Adipose tissue (tissue), 3 donors: ENCODE measurements around the gene STAT3. TPM values are rescaled to one million over a fixed set of nuclear protein-coding genes. Genes with fewer than 3 reads are reported as not detected.
"Not testable (repeated sequence)": the region's sequence is repeated elsewhere in the genome, so short reads cannot be mapped to it uniquely, and the experiment has no call there.

ENCODE experiments used
- H3K27ac ChIP-seq: one replicate; pipeline ENCODE4 v1.5.1; 2013; ENCODE audit warnings: low read depth, low read length
- WGBS, 3 donors: extraction: QIAGEN DNeasy Blood & Tissue Kit; methylation state at CpG; one replicate each; pipeline ENCODE4 v1.1.7; 2013; 5-methylcytosine and 5-hydroxymethylcytosine counted together
- polyA plus RNA-seq, 3 donors: library from polyadenylated mRNA; stranded (reverse); fragments of 200-250 nt; gene quantifications; one replicate each; pipeline ENCODE4 v1.2.3, GENCODE V29; 2013
- donor health status: healthy with polysubstance abuse.
- donor health status: Bipolar disorder and iron deficiency.
- donor health status: healthy.

The STAT3 gene
- polyA plus RNA-seq, 3 donors, result 60.7 to 204 (median 92.9) TPM

DNA sequence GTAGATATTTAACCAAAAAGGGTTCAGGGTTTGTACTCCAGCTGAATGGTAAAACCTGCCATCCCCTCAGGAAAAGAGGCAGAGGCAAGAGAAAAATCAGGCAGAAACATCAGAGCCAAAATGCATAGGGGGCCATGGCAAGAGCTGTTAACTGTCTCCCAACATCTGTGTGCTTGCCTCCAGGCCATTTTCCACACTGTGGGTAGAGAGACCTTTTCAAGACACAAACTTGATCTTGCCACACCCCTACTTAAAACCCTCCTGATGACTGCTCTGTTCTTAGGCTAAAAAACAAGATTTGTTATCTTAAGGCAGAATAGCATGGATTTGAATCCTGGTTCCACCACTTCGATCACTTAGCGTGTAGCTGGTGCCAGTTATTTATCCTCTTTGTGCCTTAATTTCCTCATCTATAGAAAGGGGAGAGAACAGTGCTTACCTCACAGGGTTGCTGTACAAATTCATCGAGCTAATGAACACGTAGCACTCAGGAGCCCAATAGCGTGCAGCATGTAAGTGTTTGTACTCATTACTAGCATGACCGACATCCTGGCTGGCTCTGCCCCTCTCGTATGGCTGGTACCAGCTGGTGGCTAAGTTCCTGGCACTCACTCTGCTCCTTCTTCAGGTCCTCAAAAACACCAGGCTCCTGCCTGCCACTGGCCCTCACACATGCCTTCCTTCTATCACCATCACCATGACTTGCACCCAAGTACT, 25.8 kb downstream of the STAT3 start:
- 85 to 88% (median 86%) methylated on average over 7 of the region's 7 CpGs for WGBS, 3 donors

DNA sequence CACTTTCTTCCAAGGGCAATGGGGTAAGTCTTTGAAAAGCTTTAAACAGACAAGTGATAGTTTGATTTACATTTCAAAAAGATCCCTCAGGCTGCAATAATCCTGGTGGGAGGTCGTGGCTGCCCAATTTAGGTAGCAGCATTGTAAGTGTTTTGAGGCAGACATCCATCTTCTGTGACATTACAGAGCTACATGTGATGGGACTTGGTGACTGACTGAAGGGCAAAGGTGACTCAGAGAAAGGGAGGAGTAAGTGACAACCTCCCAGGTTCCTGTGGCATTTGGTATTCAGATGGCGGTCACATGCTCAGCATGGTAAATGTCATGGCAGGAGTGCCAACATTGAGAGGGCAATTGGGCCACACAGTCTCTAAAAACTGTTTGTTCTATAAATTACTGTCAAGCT, 26.5 kb downstream of the STAT3 start:
- H3K27ac ChIP-seq, result no peak overlapping the region

More for the DNA sequence above, 25.8 kb downstream of the STAT3 start:
- no peak overlapping the region for H3K27ac ChIP-seq

DNA sequence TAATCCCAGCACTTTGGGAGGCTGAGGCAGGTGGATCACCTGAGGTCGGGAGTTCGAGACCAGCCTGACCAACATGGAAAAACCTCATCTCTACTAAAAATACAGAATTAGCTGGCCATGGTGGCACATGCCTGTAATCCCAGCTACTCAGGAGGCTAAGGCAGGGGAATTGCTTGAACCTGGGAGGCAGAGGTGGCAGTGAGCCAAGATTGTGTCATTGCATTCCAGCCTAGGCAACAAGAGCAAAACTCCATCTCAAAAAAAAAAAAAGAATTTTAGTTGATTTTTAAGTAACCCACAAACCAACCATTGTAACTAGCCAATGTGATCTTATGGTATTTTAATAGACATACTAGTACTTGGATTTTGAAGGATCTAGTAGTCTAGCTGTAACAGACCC, 27.9 kb downstream of the STAT3 start:
- WGBS, 3 donors, result 94 to 100% (median 94%) methylated on average over 2 of the region's 2 CpGs
- not testable (repeated sequence) for H3K27ac ChIP-seq

More for the DNA sequence above, 26.5 kb downstream of the STAT3 start:
- WGBS, 3 donors, result 50 to 68% (median 57%) methylated on average over 2 of the region's 2 CpGs

DNA sequence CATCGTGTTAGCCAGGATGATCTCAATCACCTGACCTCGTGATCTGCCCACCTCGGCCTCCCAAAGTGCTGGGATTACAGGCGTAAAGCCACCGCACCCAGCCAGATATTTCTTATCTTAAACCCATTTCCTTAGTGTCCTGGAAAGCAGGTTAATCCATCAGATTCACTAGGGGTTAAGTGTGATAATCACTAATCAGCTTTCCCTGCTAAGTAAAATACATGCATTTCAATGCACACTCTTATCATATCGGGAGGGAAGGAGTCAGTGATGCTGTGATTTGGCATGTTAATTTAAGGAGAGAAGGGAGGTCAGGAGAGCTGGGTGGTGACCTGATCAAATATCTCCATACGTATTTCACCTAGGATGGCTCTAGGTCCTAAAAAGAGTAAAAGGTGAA, 29.1 kb downstream of the STAT3 start:
- 84 to 92% (median 90%) methylated on average over 7 of the region's 7 CpGs for WGBS, 3 donors
- H3K27ac ChIP-seq, result no peak overlapping the region

DNA sequence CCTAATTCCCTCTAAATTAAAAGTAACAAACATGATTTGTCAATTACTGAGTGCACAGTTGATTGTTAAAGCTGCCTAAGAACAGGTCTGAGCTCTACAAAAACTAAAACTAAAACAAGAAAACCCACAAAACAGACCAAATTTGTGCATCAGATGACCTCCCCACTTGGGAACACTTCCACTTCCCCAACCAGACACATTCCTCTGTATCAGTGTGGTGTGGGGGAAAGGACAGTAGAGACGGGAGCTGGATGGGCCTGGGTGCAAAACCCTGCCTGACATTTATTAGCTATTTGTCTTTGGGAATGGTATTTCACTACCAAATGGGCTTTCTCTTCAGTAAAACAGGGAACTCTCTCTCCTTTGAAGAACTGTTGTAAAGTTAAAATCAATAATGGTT, 29.8 kb downstream of the STAT3 start:
- WGBS, 3 donors, result 45 to 70% (median 65%) methylated on average over 1 of the region's 1 CpG
- H3K27ac ChIP-seq, result no peak overlapping the region

DNA sequence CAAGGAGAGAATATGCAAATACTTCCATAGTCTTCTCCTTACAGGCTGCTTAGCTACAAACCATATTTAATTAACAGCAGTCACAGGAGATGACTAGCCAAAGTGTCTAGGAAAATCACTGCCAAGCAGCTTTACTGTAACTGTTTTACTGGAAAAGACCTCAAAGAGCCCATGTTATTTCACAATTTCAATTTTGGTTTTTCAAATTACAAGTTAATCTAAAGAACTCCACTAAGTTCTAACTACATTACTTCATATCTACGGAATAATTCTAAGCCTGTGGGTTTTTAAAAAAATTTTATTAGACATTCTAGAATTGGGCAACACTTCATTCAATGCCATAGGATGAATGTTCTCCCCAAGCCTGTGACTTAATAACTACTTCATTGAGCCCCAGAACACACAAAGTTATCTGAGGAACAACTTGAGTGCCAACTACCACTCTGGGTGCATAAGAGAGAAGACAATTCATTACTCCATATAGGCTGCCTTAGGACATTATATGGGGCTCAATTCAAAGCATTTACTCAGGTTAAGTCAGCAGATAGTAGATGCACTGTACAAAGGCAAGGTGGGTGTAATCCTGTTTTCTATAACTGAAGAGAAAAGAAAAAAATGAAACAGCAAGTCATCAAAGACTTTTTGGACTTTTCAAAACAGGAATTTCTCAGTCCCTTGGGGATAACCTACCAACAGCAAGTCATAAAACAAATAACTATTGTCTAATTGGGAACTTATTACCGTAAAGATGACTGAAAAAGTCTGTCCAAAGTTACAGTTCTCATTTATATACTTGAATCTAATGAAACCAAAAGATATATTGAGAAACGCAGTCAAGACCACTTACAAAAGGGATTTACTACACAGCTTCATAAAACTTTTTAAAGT, 33.0 kb downstream of the STAT3 start:
- WGBS, 3 donors, result 46 to 75% (median 56%) methylated on average over 3 of the region's 3 CpGs

DNA sequence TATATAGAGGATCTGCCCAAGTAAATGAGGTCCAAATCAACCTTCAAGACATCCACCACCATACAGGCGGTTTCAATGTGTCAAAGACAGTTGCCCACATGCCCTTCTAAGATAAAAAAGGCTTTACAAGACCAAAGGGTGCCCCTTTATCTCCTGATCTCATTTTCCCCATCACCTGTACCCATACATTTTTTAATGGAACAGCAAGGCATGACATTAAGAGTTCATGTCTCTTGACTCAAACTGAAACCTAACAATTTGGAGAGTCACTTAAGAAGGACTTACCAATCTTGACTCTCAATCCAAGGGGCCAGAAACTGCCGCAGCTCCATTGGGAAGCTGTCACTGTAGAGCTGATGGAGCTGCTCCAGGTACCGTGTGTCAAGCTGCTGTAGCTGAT, 40.1 kb downstream of the STAT3 start:
- WGBS, 3 donors, result 94 to 96% (median 96%) methylated on average over 3 of the region's 3 CpGs
- no peak overlapping the region for H3K27ac ChIP-seq

More for the DNA sequence above, 33.0 kb downstream of the STAT3 start:
- H3K27ac ChIP-seq, result no peak overlapping the region

DNA sequence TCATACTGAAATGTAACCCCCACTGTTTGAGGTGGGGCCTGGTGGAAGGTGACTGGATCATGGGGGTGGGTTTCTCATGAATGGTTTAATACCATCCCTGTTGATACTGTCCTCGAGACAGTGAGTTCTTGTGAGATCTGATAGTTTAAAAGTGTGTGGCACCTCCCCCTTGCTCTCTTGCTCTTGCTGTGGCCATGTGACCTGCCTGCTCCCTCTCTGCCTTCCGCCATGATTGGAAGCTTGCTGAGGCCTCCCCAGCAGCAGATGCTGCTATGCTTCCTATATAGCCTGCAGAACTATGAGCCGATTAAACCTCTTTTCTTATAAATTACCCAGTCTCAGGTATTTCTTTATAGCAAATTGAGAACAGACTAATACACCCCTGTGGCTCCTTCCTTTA, 40.6 kb downstream of the STAT3 start:
- WGBS, 3 donors, result 79 to 85% (median 84%) methylated on average over 3 of the region's 3 CpGs
- peak overlapping the region; percentile 44 for H3K27ac ChIP-seq

DNA sequence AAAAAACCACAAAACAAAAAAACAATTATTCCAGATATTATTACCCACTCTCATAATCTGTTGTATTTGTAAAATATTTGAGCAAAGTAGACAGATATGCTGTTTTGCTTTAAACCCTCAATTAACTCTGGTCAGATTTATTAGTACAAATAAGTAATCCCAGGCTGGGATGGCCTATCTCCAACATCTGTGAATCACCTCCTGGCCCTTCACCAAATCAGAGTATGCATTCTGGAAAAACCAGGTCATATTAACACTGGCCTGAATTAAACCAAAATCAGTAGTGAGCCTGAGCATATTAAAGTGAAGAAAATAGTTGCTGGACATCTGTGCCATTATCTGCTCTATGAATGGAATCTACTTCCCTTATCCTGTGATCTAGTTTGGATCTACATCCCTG, 41.0 kb downstream of the STAT3 start:
- H3K27ac ChIP-seq, result peak overlapping the region; percentile 44

DNA sequence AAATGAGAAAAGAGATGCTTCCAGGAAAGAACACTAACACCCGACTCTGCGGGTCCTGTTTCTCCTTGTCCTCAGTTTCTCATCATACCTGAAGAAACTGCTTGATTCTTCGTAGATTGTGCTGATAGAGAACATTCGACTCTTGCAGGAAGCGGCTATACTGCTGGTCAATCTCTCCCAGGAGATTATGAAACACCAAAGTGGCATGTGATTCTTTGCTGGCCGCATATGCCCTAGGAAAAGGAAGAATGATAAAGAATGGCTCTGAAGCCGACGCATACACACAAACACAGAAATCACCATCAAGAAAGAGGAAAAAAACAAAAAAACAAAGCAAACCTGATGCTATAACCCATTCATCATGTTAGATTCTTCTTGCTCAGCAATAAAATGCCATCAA, 41.8 kb downstream of the STAT3 start:
- 67 to 70% (median 69%) methylated on average over 8 of the region's 8 CpGs for WGBS, 3 donors
- no peak overlapping the region for H3K27ac ChIP-seq

DNA sequence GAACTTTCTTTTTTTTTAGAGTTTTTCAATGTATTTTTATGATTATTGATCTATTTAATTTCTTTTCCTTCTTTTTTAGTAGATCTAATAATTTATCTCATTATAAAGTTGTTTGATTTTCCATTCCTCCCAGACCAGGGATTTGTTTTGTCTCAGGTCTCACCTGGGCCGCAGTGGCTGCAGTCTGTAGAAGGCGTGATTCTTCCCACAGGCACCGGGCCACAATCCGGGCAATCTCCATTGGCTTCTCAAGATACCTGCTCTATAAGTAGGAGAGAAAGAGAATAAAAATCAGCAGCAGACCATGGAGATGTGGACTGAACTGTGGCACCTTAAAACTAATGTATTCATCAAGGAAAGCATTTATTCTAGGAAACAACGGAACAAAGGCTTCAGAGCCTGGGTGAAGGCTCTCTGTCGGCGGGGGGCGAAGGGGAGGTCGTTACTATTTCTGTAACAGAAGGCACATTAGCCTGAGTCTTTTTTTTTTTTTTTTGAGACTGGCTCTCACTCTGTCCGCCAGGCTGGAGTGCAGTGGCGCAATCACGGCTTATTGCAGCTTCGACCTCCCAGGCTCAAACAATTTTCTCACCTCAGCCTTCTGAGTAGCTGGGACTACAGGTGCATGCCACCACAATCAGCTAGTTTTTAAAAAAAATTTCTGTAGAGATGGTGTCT, 42.7 kb downstream of the STAT3 start:
- no peak overlapping the region for H3K27ac ChIP-seq
- 47 to 82% (median 79%) methylated on average over 13 of the region's 13 CpGs for WGBS, 3 donors

DNA sequence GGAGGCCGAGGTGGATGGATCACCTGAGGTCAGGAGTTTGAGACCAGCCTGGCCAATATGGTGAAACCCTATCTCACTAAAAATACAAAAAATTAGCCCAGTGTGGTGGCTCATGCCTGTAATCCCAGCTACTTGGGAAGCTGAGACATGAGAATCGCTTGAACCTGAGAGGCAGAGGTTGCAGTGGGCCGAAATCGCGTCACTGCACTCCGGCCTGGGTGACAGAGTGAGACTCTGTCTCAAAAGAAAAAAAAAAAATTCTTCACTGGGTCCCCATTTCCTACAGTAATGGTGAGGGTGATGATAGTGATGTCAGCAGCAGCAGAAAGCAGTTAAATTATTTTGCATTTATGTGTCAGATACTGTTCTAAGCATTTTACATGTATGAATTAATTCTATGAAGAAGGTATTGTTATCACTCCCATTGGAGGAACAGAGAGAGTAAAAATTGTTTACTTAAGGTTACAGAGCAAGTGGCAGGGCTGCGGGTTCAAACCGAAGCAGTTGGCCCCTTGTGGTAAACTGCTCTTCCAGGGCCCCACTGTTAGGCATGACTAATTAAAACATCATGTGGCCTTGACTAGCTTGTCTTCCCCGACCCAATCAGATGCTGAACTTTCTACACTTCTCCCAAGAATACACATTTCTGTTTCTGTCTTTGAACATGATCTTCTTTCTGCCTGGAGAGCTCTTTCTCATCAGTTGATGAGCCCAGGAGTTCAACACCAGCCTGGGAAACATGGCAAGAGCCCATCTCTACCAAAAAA, 45.8 kb downstream of the STAT3 start:
- 81 to 86% (median 83%) methylated on average over 9 of the region's 9 CpGs for WGBS, 3 donors
- no peak overlapping the region for H3K27ac ChIP-seq

DNA sequence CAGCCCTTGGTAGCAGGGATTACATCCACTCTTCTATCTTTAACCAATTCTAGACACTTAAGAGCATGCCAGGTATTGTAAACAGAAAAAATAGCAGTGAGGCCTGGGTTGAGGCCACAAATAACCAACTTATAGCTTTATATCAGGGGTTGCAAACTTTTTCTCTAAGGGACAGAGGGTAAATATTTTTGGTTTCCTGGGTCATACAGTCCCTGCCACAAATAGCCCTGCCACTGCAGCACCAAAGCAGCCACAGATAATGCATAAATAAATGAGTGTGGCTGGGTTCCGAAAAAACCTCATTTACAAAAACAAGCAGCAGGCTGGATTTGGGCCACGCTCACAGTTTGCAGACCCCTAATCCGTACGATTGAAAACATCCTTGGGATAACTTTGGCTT, 46.7 kb downstream of the STAT3 start:
- 87 to 95% (median 89%) methylated on average over 4 of the region's 4 CpGs for WGBS, 3 donors
- H3K27ac ChIP-seq, result no peak overlapping the region

DNA sequence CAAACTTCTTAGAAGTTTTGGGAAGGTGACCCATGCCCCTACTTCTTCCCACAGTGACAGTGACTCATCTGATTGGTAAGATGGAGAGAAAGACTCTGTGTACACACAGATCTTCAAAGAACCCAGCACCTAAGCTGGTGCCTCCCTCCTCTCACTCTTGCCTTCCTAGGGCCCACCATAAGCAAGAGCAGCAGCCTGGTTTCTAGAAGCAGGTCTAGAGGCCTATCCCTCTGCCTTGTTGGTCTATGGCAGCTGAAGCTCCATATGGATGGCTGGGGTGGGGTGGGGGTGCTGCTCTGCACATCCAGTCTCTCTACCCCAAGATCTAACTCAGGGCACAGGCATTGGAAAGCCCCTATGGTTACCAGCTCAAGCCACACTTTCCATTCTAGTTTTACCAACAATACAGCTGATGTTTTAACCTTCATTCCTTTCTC, 47.5 kb downstream of the STAT3 start:
- H3K27ac ChIP-seq, result no peak overlapping the region

DNA sequence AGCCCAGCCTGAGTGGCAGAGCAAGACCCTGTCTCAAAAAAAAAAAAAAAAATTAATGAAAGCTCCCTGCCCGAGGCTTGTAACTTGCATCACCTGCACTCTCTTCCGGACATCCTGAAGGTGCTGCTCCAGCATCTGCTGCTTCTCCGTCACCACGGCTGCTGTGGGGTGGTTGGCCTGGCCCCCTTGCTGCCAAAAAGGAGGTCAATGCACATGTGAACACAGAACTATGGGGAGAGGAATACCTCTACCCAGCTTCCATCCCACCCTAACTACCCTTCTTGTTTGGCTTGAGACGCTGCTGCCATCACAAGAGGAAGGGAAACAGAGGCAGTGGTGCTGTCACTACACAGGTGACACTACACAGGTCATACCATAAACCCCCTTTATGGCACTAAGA, 49.0 kb downstream of the STAT3 start:
- no peak overlapping the region for H3K27ac ChIP-seq
- WGBS, 3 donors, result 86 to 93% (median 92%) methylated on average over 5 of the region's 5 CpGs

DNA sequence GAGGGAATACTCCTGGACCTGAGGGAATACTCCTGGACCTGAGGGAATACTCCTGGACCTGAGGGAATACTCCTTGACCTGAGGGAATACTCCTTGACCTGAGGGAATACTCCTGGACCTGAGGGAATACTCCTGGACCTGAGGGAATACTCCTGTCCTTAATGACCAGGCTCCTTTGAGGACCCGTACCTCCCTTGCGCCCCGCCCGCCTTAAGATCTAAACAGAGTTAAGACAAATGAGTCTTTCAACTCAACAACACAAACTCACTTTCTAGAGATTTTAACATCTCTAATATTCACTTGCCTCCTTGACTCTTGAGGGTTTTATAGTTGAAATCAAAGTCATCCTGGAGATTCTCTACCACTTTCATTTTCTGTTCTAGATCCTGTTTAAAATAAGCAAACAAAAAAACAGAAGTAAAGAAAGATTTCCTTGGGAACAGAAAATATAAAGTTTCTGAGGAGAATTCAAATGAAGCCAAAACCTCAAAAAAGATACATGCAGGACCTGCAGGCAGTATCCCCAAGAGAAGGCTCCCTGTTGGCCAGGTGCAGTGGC, 49.7 kb downstream of the STAT3 start:
- WGBS, 3 donors, result 89 to 96% (median 92%) methylated on average over 4 of the region's 4 CpGs
- no peak overlapping the region for H3K27ac ChIP-seq

DNA sequence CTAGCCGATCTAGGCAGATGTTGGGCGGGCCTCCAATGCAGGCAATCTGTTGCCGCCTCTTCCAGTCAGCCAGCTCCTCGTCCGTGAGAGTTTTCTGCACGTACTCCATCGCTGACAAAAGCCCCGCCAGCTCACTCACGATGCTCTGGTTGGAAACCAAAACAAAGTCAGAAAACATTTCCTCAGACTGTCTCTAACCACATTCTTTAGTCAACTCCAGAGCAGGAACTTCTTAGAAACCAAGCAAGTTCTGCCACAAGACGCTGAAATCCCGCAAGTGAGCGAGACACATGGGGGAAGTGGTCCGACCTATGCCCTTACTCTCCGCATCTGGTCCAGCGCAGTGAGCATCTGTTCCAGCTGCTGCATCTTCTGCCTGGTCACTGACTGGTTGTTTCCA, 50.8 kb downstream of the STAT3 start:
- 61 to 81% (median 75%) methylated on average over 15 of the region's 15 CpGs for WGBS, 3 donors
- H3K27ac ChIP-seq, result no peak overlapping the region

DNA sequence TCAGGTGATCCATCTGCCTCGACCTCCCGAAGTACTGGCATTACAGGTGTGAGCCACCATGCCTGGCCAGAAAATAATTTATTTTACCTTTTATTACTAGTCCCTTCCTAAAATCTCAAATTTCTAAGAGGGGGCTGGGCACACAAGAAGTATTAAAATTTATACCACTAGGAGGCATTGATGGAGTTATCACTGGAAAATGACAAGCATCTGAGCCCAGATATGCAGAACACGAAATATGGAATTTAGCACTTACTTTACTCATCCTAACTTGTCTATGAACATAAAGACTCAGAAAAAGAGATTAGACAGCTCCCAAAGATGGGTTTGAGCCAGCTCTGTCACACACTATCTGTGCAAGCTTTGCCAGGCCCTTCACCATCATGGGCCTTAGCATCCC, 53.6 kb downstream of the STAT3 start:
- H3K27ac ChIP-seq, result no peak overlapping the region
- 84 to 89% (median 85%) methylated on average over 3 of the region's 3 CpGs for WGBS, 3 donors
